ENCODE data around the gene USP30. TPM values are rescaled to one million over a fixed set of nuclear protein-coding genes. Genes with fewer than 3 reads are reported as not detected.

USP30 gene
- total RNA-seq, 2 donors from 2014 or later, result 13.8 to 19.1 TPM

DNA sequence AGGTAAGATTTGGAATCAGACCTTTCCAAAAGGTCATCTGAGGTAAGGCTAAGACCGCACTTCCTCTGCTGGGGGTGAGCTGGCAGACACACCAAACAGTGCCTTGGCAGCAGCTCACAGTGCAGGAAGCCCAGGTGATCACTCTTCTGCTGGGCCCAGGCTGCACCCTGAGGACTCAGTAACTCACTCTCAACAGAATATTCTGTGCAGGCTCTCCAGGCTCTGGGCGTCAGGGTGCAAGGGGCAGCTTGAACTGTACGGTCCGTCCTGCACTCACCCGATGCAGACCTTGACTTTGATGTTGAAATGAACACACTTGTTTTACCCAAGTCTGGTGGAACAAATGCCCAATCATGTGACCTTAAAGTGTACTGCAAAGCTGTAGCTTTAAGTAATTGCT lies 34.9 kb downstream of the USP30 start:
- Histone ChIP-seq H3K27ac (no peak overlapping the region), H3K27me3 (no peaks in the 10 kb centered on the region), H3K4me3 (no peak overlapping the region), H3K9me3 (no peaks in the 10 kb centered on the region), H3K36me3 (peaks cover 66% of the 10 kb centered on the region), H3K4me1 (peaks cover 0 to 5% of the 10 kb centered on the region in 2 donors)
- TF ChIP-seq, protein P1, sequence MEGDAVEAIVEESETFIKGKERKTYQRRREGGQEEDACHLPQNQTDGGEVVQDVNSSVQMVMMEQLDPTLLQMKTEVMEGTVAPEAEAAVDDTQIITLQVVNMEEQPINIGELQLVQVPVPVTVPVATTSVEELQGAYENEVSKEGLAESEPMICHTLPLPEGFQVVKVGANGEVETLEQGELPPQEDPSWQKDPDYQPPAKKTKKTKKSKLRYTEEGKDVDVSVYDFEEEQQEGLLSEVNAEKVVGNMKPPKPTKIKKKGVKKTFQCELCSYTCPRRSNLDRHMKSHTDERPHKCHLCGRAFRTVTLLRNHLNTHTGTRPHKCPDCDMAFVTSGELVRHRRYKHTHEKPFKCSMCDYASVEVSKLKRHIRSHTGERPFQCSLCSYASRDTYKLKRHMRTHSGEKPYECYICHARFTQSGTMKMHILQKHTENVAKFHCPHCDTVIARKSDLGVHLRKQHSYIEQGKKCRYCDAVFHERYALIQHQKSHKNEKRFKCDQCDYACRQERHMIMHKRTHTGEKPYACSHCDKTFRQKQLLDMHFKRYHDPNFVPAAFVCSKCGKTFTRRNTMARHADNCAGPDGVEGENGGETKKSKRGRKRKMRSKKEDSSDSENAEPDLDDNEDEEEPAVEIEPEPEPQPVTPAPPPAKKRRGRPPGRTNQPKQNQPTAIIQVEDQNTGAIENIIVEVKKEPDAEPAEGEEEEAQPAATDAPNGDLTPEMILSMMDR (IDR thresholded peaks at IDR 0.05), result no peak
- no peak for DNase-seq (ENCODE audit: low spot score)

DNA sequence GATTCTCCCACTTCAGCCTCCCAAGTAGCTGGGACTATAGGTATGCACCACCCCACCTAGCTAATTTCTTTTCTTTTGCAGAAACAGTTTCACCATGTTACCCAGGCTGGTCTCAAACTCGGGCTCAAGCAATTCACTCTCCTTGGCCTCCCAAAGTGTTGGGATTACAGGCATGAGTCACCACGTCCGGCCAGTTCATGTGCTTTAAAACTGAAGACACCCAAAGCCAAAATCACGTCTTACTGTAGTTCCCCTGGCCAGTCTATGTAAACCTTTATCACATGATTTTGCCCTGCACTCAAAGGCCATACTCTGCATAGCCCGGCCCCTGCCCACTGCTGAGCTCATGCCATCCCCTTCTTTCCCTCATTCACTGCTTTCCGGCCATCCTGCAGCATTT lies 36.4 kb downstream of the USP30 start:
- Histone ChIP-seq H3K9me3 (no peaks in the 10 kb centered on the region), H3K27ac (no peak overlapping the region), H3K4me1 (peaks cover 0 to 16% of the 10 kb centered on the region in 2 donors), H3K27me3 (no peaks in the 10 kb centered on the region), H3K4me3 (no peak overlapping the region), H3K36me3 (peaks cover 51% of the 10 kb centered on the region)
- no peak for DNase-seq (ENCODE audit: low spot score)
- TF ChIP-seq, protein P1 (IDR thresholded peaks at IDR 0.05), result no peak

DNA sequence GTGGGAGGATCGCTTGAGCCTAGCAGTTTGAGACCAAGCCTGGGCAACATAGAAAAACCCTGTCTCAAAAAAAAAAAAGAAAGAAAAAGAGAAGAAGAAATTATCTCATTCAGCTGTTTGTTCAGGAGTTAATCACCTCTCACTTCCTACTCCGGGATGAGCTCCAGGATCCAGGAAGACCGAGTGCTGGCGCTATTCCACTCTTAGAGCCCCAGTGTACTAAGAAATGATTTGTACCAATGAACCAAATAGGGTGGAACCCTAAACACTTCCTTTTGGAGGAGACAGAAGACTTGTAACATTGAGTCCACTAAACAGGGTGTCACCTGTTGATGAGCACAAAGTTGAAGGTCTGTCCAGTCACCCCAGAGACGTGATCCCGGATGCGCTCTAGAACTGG lies 37.3 kb downstream of the USP30 start:
- DNase-seq (ENCODE audit: low spot score), result no peak
- no peak overlapping the region for H3K4me3 ChIP-seq
- H3K9me3 ChIP-seq, result no peaks in the 10 kb centered on the region
- peaks cover 42% of the 10 kb centered on the region for H3K36me3 ChIP-seq
- H3K27ac ChIP-seq, result no peak overlapping the region
- peaks cover 0 to 16% of the 10 kb centered on the region in 2 donors for H3K4me1 ChIP-seq
- TF ChIP-seq, protein P1 (IDR thresholded peaks at IDR 0.05), result no peak
- H3K27me3 ChIP-seq, result no peaks in the 10 kb centered on the region

DNA sequence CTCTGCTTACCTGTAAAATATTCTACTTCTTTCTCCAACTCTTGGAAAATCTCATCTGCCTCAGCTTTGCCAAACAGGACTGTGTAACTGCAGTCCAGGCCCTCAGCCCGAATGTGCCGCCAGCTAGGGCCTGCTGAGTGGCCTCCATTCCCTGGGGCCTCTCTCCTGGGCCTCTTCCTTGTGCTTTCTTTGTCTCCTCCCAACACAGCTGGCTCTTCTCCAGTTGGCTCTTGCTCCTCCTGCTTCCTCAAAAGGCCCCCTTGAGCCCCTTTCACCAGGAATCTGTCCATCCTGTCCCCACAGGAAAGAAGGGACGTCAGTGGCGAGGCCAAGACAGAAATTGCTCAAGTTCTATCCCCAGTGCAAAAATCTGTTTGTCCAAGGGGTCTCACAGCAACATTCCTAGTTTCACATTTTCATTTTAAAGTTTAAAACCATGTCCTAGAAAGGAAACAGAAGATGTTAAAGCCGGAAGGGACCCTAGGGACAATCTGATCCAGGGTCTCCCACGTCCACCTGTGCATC lies 40.2 kb downstream of the USP30 start:
- peaks cover 14% of the 10 kb centered on the region for H3K36me3 ChIP-seq
- H3K27ac ChIP-seq, result peak overlapping the region; percentile 49 to 75
- H3K4me1 ChIP-seq, result peaks cover 0 to 22% of the 10 kb centered on the region in 2 donors
- no peak for DNase-seq (ENCODE audit: low spot score)
- H3K4me3 ChIP-seq, result peak overlapping the region; percentile 47 to 50
- H3K27me3 ChIP-seq, result no peaks in the 10 kb centered on the region
- no peaks in the 10 kb centered on the region for H3K9me3 ChIP-seq
- TF ChIP-seq, protein P1 (IDR thresholded peaks at IDR 0.05), result no peak

DNA sequence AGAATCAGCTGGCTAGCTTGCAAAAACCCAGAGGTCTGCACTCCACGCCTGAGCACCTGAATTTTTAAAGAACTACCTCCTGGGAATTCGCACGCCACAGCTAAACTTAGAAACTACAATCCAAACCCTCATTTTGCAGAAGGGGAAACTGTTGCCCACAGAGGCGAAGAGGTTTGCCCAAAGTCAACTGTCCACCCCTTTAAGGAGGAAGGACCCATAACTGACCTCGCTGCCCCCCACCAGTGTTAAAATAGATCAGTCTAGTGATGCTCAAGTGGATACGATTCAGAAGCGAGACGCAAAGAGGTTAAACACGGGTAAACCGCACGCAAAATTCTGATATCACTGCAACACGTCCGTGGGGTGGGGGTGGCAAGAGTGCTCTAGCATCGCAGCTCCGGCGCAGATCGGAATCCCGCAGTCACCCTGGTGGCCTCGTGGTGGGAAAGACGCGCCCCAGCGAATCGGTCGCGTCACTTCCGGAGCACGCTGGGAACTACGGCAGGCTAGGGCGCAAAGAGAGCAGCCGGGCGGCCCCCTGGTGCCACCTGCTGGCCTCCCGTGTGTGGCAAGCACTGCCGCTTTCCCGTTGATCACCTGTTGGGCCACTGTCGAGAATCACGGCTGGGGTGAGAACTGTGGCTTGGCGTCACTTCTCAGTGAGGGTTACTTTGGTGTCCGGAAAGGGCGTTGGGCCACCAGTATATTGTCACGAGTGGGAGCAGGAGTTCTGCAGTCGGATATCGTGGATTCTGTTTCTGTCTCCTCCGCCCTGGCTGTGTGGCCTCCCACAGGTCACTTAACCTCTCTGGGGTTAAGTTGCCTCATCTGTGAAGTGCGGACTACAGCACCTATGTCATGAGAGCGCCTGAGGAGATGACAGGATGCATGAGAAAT lies 40.9 kb downstream of the USP30 start, which contains the start of gene ALKBH2:
TSS of gene ALKBH2 (minus strand) at position 451 of the 897 bp plus-strand sequence. CDS start 686 bp downstream, outside the sequence.
- Histone ChIP-seq H3K4me3 (peak within 1 kb of the TSS; percentile 47 to 50), H3K27ac (peak within 1 kb of the TSS; percentile 49 to 75), H3K9me3 (no peaks in the 10 kb centered on the region), H3K36me3 (peaks cover 10% of the 10 kb centered on the region), H3K27me3 (no peaks in the 10 kb centered on the region), H3K4me1 (peaks cover 0 to 24% of the 10 kb centered on the region in 2 donors)
- TF ChIP-seq, protein P1 (IDR thresholded peaks at IDR 0.05), result peak; percentile 93 to 99
- peak; percentile 94 for DNase-seq (ENCODE audit: low spot score)

Data from right atrium auricular region (tissue), 2 donors.